CD4-positive, alpha-beta T cell treated with Interleukin-4 for 4 hours (primary cell): ENCODE data around the gene PABPC1L2A.
"Not testable (repeated sequence)": the region's sequence is repeated elsewhere in the genome, so short reads cannot be mapped to it uniquely, and the experiment has no call there.

ENCODE experiments used
- DNase-seq: peaks from one replicate; pipeline ENCODE4 v3.0.0-alpha.2; 2020

The PABPC1L2A gene

GRCh38 chrX:73079024-73079562 is at the start of gene PABPC1L2A:
Gene PABPC1L2A, minus strand, starts transcription at chrX:73079512. Its CDS starts 126 bp downstream, at chrX:73079386.
- not testable (repeated sequence) for DNase-seq

- no peak for DNase-seq
Measured at GRCh38 chrX:73127700-73128241, 48.5 kb upstream of the PABPC1L2A start.

GRCh38 chrX:73126240-73126639 is 46.9 kb upstream of the PABPC1L2A start:
- no peak for DNase-seq

- DNase-seq = not testable (repeated sequence)
Measured at GRCh38 chrX:73099505-73099904, 20.2 kb upstream of the PABPC1L2A start.

- not testable (repeated sequence) for DNase-seq
Measured at GRCh38 chrX:73086766-73087165, 7.5 kb upstream of the PABPC1L2A start.

GRCh38 chrX:73079884-73080283 is 572 bp upstream of the PABPC1L2A start:
- not testable (repeated sequence) for DNase-seq

- not testable (repeated sequence) for DNase-seq
Measured at GRCh38 chrX:73078597-73078996, 715 bp downstream of the PABPC1L2A start.

GRCh38 chrX:73076838-73077237 is 2.5 kb downstream of the PABPC1L2A start:
- no peak for DNase-seq

- DNase-seq = no peak
Measured at GRCh38 chrX:73069365-73070035, 9.8 kb downstream of the PABPC1L2A start.

- DNase-seq = no peak
Measured at GRCh38 chrX:73068467-73069364, 10.6 kb downstream of the PABPC1L2A start.

- DNase-seq = not testable (repeated sequence)
Measured at GRCh38 chrX:73067761-73068466, 11.4 kb downstream of the PABPC1L2A start.

- no peak for DNase-seq
Measured at GRCh38 chrX:73028876-73029275, 50.4 kb downstream of the PABPC1L2A start.
